ENCODE measurements around the gene ATG10.
A peak's percentile ranks its signal among the peaks of the same experiment; 100 is the strongest.
"Not testable (repeated sequence)": the region's sequence is repeated elsewhere in the genome, so short reads cannot be mapped to it uniquely, and the experiment has no call there.

The ATG10 gene

GRCh38 chr5:81982172-81982685 lies 10.4 kb downstream of the ATG10 start:
- DNase-seq (ENCODE audit: low read depth in 2 of 2): not testable (repeated sequence)

- DNase-seq (ENCODE audit: low read depth in 2 of 2): not testable (repeated sequence)
These were observed 11.3 kb downstream of the ATG10 start for GRCh38 chr5:81983148-81983547.

- DNase-seq (ENCODE audit: low read depth in 2 of 2): not testable (repeated sequence)
These were observed 11.7 kb downstream of the ATG10 start for GRCh38 chr5:81983563-81983962.

GRCh38 chr5:81986126-81986525 lies 14.3 kb downstream of the ATG10 start:
- DNase-seq (ENCODE audit: low read depth in 2 of 2): no peak

GRCh38 chr5:81989204-81989603 lies 17.4 kb downstream of the ATG10 start:
- no peak for DNase-seq (ENCODE audit: low read depth in 2 of 2)

- no peak for DNase-seq (ENCODE audit: low read depth in 2 of 2)
These were observed 22.9 kb downstream of the ATG10 start for GRCh38 chr5:81994679-81995078.

- DNase-seq (ENCODE audit: low read depth in 2 of 2): no peak
These were observed 23.6 kb downstream of the ATG10 start for GRCh38 chr5:81995407-81995806.

- no peak for DNase-seq (ENCODE audit: low read depth in 2 of 2)
These were observed 32.7 kb downstream of the ATG10 start for GRCh38 chr5:82004511-82004910.

GRCh38 chr5:82009869-82010268 lies 38.0 kb downstream of the ATG10 start:
- DNase-seq (ENCODE audit: low read depth in 2 of 2): not testable (repeated sequence)

GRCh38 chr5:82010696-82011095 lies 38.9 kb downstream of the ATG10 start:
- no peak for DNase-seq (ENCODE audit: low read depth in 2 of 2)

- DNase-seq (ENCODE audit: low read depth in 2 of 2): no peak
These were observed 39.9 kb downstream of the ATG10 start for GRCh38 chr5:82011761-82012160.

- DNase-seq (ENCODE audit: low read depth in 2 of 2): not testable (repeated sequence)
These were observed 42.8 kb downstream of the ATG10 start for GRCh38 chr5:82014644-82015043.

- DNase-seq (ENCODE audit: low read depth in 2 of 2): no peak
These were observed 46.6 kb downstream of the ATG10 start for GRCh38 chr5:82018462-82018861.

- DNase-seq (ENCODE audit: low read depth in 2 of 2): no peak
These were observed 47.7 kb downstream of the ATG10 start for GRCh38 chr5:82019342-82020138.

- DNase-seq (ENCODE audit: low read depth in 2 of 2): no peak
These were observed 50.7 kb downstream of the ATG10 start for GRCh38 chr5:82022499-82022898.

- no peak for DNase-seq (ENCODE audit: low read depth in 2 of 2)
These were observed 51.8 kb downstream of the ATG10 start for GRCh38 chr5:82023644-82024043.

- no peak for DNase-seq (ENCODE audit: low read depth in 2 of 2)
These were observed 59.6 kb downstream of the ATG10 start for GRCh38 chr5:82031220-82032119.

- not testable (repeated sequence) for DNase-seq (ENCODE audit: low read depth in 2 of 2)
These were observed 71.1 kb downstream of the ATG10 start for GRCh38 chr5:82042894-82043293.

GRCh38 chr5:82044010-82044409 lies 72.2 kb downstream of the ATG10 start:
- no peak for DNase-seq (ENCODE audit: low read depth in 2 of 2)

GRCh38 chr5:82045554-82046275 lies 73.9 kb downstream of the ATG10 start:
- DNase-seq (ENCODE audit: low read depth in 2 of 2): peak; percentile 37 to 39

- no peak for DNase-seq (ENCODE audit: low read depth in 2 of 2)
These were observed 74.4 kb downstream of the ATG10 start for GRCh38 chr5:82046276-82046647.

- no peak for DNase-seq (ENCODE audit: low read depth in 2 of 2)
These were observed 79.1 kb downstream of the ATG10 start for GRCh38 chr5:82050955-82051354.

Data from fibroblast of skin of left biceps (primary cell).